HG02763 (cell line): ENCODE results near the gene SRRM2.

Source experiments
- ATAC-seq: cut with Tn5 transposase; IDR thresholded peaks from one replicate; pipeline ENCODE4 v1.9.1; 2021; ENCODE audit warnings: mild to moderate bottlenecking, moderate library complexity; ENCODE audit not compliant: unreplicated experiment

SRRM2 gene

DNA sequence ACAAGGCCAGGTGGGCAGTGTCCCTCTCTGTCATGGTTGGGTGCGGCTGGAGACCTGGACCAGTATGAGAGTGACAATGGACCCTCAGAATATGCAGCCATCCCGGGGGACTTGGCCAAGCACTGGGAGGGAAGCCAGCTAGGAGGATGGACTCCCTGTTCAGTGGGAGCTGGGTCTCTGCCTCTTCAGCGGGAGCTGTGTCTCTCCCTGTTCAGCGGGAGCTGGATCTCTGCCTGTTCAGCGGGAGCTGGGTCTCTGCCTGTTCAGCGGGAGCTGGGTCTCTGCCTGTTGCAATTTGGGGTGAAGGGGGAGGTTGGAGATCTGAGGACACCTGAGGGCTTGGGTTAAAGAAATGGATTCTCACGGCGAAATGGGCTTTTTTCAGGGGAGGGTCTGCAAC lies 38.7 kb downstream of the SRRM2 start:
- ATAC-seq = no peak

DNA sequence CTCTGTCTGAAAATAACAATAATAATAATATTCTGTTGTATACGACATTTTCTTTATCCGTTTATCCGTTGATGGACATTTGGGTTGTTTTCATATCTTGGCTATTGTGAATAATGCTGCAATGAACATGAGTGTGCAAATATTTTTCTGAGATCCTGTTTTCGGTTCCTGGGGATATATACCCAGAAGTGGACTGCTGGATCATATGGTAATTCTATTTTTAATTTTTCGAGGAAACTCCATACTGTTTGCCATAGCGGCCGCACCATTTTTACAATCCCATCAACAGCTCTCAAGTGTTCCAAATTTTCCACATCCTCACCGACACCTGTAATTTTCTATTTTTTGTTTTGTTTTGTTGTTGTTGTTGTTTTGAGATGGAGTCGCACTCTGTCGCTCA lies 40.5 kb downstream of the SRRM2 start:
- no peak for ATAC-seq

DNA sequence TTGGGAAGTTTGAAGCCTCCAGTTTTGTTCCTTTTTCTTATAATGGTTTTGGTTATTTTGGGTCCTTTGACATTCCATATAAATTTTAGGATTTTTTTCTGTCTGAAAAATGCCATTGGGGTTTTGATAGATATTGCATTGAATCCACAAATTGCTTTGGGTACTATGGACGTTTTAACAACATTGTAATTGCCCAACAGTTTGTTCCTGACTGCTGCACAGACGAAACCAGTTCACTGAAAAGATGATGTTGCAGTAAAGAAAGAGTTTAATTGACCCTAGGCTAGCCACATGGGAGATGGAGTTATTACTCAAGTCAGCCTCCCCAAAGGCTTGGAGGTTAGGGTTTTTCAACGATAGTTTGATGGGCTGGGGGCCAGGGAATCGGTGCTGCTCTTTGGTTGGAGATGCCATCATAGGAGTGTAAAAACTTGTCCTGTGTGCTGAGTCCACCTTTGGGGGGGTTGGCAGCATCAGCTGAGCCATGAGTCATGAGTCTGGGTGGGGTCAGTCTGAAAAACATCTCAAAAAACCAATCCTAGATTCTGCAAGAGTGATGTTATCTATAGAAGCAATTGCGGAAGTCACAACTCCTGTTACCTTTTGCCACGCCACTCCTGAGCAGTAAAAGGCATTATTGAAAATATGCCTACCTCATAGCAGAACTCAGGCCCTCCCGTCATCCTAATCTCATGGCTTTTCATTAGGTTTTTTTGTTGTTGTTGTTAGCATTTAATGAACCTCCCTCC lies 43.1 kb downstream of the SRRM2 start:
- no peak for ATAC-seq

DNA sequence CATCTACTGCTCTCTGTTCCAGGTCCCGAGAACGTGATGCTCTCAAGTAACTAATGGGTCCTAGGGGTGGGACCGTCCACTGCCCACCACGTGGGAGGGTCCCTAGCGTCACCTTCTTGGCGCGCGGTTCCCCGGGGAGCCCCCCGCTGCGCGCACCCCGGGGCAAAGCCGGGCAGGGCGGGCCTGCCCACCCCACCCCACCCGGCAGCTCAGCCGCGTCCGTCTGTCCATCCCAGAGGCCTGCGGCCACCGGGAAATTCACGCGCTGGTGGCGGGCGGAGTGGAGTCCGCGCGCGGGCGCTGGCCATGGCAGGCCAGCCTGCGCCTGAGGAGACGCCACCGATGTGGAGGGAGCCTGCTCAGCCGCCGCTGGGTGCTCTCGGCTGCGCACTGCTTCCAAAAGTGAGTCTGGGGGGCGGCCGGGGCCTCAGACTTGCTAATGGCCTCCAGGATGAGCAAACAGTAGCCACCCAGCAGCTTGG lies 46.3 kb downstream of the SRRM2 start:
- no peak for ATAC-seq

DNA sequence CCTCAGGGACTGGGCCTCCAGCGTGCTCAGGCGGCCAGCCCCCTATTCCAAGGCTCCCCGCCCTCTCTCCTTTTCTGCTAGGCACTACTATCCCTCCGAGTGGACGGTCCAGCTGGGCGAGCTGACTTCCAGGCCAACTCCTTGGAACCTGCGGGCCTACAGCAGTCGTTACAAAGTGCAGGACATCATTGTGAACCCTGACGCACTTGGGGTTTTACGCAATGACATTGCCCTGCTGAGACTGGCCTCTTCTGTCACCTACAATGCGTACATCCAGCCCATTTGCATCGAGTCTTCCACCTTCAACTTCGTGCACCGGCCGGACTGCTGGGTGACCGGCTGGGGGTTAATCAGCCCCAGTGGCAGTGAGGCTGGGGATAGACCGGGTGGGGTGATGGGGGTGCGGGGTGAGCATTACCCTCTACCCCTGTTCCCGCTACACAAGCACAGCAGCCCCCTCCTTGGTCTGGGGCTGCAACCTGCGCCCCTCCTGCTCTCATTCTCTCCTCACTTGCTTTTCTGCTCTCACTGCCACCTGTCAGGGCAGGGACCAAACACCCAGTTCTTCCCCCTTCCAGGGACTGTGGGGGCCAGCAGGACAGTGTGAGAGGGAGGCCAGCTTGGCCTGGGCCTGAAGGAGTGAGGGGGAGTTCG lies 46.9 kb downstream of the SRRM2 start:
- ATAC-seq = no peak

DNA sequence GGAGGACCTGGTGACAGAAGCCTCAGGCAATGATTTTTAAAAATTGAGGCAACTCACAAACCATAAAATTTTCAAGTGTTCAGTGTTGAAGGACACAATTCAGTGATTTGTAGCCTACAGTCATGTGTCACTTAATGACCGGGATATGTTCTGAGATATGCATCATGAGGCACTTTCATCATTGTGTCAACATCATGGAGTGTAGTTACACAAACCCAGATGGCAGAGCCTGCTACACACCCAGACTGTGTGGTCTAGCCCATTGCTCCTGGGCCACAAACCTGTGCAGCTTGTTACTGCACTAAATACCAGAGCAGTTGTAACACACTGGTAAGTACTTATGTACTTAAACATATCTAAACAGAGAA lies 47.4 kb downstream of the SRRM2 start:
- no peak for ATAC-seq

DNA sequence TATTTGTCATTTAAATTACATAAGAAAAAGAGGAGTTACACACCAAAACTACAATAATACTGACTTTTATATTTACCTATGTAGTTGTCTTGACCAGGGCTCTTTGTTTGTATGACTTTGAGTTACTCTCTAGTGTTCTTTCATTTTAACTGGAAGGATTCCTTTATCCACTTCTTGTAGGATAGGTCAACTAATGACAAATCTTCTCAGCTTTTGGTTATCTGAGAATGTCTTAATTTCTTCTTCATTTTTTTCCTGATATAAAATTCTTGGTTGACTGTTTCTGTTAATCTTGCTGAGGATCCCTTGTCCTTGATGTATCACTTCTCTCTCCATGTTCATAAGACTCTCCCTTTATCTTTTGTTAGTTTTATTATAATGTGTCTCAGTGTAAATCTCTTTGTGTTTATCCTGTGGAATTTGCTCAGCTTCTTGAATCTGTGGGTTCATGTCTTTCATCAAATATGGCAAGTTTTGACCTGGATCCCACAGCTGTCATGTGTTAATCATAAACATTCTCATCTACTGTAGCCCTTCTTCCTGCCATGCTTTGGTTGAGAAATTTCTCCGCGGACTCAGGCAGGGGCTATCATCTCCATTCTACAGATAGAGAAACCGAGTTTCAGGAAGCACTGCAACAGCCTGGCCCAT lies 51.2 kb downstream of the SRRM2 start:
- ATAC-seq = no peak

DNA sequence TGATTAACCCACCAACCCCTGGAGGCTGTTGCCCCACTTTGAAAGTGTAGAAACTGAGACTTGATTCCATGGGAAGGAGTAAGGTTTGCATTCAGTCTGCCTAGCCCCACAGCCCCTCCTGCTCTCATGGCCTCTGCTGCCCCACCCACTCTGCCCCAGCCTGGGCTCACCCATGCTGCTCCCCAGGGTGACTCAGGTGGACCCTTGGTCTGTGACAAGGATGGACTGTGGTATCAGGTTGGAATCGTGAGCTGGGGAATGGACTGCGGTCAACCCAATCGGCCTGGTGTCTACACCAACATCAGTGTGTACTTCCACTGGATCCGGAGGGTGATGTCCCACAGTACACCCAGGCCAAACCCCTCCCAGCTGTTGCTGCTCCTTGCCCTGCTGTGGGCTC lies 52.3 kb downstream of the SRRM2 start:
- ATAC-seq = no peak

DNA sequence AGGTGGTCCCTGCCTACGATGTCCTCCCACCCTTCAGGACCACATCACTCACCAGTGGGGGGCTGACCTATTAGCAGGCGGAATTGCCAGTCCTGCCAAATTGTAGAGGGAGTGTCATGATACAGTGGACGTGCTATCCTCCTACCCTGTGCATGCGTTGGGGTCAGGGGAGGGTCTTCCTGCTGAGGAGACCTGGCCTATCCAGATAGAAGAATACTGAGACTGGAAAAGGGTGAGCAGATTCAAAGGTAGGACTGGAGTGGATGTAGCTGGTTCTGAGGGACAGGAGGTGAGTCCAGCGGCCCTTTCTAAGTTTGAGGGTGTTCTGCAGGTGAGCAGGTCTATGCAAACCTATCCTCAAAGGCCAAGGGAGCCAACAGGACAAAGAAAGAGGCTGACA lies 53.8 kb downstream of the SRRM2 start:
- no peak for ATAC-seq

DNA sequence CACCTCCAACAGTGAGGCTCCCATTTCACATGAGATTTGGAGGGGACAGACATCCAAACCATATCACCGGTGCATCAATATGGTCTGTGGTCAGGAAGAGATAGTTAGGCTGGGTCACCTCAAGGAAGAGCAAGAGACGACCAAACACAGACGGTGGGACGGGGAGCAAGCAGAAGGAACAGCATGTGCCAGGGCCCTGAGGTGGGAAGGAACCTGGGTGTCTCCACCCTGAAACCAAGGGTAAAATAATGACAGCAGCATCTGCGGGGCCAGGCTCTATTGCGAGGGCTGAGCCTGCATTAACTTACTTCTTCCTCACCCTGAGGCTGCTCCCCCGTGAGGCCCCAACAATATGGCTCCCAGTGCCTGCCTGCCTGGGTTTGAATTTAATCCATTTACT lies 55.7 kb downstream of the SRRM2 start:
- no peak for ATAC-seq

DNA sequence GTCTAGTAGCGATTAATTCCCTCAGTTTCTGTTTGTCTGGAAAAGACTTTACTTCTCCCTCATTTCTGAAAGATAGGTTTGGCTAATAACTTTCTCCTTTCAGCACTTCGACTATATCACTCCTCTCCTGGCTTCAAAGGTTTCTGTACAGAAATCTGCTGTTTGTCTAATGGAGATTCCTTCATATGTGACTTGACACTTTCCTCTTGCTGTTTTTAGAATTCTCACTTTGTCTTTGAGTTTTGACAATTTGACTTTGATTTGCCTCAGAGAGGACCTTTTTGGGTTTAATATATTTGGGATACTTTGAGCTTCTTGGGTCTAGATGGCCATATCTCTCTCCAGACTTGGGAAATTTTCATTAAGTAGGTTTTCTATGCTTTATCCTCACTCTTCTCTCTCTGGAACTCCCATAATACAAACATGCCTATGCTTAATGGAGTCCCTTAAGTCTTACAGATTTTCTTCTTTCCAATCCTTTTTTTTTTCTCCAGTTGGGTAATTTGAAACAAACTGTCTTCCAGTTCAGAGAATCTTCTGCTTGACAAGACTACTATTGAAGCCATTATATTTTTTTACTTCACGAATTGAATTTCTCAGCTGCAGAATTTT lies 56.8 kb downstream of the SRRM2 start:
- no peak for ATAC-seq

DNA sequence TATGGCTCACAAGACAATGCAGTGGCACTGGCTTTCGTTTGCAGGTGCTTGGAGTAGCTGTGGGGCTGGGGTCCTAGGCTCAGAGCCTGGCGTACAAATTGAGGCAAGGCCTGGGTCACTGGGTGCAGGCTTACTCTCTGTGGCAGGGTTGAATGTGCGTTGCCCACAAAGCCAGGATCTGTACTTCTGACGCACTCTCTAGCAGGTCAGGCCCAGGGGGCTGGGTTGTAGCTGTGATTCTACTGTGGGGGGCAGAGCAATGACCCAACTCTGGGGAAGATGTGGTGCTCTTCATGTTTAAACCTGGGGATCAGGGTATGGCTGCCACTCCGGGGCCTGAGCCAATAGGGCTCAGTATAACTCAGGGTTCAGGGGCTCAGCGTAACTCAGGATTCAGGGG lies 58.2 kb downstream of the SRRM2 start:
- no peak for ATAC-seq

DNA sequence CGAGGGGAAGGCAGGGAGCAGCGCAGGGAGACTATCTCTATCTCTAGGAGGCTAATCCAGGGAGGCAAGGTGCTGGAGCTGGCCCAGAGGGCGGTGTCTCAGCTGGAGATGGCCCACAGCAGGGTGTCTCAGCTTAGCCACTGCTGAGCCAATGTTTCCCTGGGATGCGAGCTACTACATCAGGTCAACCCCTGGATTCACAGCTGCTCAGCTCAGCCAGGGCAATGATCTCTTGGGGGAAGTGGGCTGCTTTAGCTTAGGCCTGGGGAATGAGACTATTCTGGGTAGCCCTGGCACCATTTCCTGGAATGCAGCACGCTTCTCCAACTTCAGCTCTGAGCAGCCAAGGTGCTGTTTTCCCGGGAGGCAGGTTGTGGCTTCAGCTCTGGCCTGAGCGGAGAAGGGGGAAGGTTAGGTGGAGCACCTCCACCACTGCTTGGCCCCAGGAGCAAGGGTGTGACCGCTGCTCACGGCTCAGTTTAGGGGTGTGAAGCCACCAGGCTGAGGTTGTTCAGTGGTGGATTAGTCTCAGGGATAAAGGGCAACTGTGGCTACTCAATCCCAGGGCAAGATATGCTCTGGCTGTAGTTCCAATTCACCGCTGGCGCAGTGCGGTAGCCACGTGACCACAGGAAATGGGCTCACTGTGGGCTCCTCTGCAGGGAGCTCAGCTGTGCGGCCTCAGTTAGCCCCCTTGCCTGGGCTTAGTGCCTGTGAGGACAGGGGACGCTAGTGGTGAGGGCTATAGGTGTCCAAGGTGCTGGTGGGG lies 59.4 kb downstream of the SRRM2 start:
- ATAC-seq = no peak

DNA sequence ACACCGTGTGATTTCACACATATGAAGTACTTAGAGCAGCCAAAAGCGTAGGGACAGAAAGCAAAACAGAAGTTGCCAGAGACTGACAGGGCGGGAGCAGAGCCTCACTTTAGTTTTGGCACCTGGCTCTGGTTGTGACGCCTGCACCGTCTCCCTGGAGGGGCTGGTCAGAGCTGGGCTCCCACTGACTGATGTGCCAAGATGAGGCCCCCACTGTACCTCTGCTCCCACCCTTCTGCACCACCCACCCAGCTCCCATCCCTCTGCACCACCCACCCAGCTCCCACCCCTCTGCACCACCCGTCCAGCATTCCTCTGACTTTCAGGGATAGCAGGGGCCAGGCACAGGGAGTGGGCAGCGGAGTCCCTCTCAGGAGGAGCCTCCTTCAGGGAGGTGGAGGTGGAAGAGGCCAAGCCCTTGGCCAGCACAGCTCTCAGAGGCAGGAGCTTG lies 61.4 kb downstream of the SRRM2 start:
- no peak for ATAC-seq

DNA sequence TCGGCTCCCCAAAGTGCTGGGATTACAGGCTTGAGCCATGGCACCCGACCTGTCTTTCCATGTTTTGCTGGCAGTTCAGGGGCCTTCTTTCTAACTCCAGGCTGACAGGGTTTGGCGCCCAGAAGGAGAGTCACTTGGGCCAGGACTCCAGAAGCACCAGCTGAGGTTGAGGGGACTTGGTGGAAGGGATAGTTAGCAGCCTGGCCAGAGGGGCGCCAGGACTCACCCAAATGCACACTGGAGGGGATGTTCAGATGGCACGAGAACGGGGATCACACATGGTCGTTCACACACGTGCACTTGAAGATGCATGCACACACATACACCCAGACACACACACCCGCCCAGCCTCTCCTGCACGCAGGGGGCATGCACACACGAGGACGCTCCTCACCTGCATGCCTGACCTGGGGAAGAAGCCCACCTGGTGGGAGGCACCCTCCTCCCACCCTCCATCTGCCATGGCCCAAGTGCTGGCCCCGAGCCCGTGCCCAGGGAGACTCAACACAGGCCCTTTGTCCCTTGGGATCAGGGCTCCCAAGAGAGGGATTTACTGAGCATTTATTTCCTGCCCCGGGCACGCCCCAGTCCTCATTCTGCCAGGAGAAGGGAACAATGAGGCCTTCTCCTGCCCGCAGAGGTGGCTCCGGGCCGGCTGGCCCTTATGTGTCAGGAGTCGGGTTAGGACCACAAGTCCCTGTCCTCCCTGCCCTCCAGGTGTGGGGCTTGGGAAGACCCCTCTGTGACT lies 62.3 kb downstream of the SRRM2 start:
- no peak for ATAC-seq

DNA sequence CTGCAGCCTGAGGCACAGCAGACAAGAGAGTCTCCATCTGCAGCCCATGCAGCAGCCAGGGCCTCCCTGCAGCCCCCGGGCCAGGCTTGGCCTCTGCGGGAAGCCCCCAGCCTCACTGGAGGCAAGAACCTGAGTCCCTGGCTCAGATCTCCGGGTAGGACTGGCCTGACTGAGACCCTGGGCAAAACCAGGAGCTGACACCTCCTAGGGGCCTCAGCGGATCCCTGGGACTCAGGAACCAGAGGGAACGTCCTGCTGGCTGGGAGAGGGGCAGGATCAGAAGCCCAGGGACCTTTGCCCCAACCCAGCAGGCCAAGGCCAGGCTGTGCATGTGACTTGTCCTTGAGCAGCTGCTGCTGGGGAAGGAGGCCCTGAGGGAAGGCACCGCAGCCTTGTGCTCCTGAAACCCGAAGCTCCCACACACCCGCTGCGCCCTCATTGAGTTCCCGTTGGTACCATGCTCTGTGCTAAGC lies 62.9 kb downstream of the SRRM2 start:
- ATAC-seq = no peak

DNA sequence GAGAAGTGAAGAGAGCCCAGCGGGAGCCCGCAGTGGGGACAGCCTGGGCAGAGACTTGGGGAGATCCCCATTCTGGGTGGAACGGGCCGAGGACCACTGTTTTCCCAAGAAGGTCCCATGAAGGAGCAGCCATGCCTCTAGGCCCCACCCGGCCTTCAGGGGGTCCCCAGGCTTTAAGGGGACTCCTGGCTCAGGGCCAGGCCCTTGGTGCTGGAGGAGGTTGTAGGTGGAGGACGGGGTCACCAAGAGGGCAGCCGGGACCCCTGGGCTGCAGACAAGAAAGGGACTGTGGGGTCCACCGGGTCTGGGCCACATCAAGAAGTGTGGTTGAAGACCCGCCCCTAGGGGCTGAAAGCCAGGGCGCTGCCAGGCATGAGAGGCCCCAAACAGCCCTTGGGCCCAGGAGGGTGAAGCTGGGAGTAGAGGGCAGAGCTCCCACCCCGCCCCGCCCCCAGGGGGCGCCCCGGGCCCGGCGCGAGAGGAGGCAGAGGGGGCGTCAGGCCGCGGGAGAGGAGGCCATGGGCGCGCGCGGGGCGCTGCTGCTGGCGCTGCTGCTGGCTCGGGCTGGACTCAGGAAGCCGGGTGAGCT lies 64.4 kb downstream of the SRRM2 start, which contains the start of gene PRSS21:
TSS of gene PRSS21 (plus strand) at position 487 of the 589 bp plus-strand sequence. CDS start at position 519, 32 bp downstream.
- ATAC-seq = no peak

DNA sequence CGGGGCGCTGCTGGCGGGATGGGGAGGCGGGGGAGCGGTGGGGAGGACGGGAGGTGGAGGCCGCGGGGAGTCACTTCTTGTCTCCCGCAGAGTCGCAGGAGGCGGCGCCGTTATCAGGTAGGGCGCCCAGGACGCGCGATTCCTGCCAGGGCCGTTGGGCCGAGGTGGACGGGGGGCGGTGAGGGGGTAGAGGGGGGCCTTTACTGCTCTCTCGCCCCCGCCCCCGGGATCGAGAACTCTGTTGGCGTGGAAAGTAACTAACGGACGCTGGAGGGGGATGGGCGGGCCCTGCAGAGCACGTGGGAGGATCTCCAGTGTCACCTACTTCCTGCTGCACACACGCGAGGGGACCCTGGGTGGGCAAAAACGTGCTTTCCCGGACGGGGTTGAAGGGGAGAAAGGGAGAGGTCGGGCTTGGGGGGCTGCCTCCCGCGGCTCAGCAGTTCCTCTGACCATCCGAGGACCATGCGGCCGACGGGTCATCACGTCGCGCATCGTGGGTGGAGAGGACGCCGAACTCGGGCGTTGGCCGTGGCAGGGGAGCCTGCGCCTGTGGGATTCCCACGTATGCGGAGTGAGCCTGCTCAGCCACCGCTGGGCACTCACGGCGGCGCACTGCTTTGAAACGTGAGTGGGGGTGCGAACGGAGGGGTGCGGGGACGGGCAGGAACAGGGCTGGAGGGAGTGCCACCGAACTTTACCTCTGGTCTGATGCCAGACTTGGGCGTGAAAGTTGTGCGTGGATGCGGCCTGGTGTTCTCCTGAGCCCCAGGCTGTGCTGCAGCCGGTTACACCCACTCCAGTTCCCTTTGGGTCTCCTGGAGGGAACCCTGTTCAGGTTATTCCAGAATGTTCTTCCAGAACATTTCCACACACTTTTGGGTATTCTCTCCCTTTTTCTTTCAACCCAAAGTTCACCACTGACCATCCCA lies 65.2 kb downstream of the SRRM2 start:
- ATAC-seq = no peak
